Measurements from ENCODE around the gene METTL3.

The METTL3 gene

DNA sequence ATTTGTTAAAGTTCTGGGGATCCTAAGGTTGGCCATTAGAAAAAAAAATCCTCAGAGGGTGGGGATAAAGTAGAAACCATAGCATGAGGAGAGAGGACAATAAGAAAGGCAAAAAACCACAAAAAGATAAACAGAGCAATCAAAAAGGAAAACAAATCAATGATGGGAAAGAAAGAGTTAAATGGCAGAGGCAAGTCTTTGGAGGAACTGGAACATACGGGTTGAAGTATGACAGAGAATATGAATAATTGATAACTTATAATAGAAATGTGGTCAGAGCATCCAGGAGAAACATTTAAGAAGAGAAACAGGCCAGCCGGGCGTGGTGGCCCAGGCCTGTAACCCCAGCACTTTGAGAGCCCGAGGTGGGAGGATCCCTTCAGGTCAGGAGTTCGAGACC, 32.8 kb upstream of the METTL3 start:
- DNase-seq (ENCODE audit: low read depth in 2 of 2), result no peak
- no peak for TF ChIP-seq CTCF (IDR thresholded peaks at IDR 0.05; ENCODE audit: low read depth, low read length)
- no peak overlapping the region for H3K4me3 ChIP-seq (replicated peaks in 1 of 2; ENCODE audit: low read depth in 2 of 2, low read length in 2 of 2)

GRCh38 chr14:21543521-21543960, 32.4 kb upstream of the METTL3 start:
- H3K4me3 ChIP-seq (replicated peaks in 1 of 2; ENCODE audit: low read depth in 2 of 2, low read length in 2 of 2), result no peak overlapping the region
- no peak for DNase-seq (ENCODE audit: low read depth in 2 of 2)
- no peak for TF ChIP-seq CTCF (IDR thresholded peaks at IDR 0.05; ENCODE audit: low read depth, low read length)

DNA sequence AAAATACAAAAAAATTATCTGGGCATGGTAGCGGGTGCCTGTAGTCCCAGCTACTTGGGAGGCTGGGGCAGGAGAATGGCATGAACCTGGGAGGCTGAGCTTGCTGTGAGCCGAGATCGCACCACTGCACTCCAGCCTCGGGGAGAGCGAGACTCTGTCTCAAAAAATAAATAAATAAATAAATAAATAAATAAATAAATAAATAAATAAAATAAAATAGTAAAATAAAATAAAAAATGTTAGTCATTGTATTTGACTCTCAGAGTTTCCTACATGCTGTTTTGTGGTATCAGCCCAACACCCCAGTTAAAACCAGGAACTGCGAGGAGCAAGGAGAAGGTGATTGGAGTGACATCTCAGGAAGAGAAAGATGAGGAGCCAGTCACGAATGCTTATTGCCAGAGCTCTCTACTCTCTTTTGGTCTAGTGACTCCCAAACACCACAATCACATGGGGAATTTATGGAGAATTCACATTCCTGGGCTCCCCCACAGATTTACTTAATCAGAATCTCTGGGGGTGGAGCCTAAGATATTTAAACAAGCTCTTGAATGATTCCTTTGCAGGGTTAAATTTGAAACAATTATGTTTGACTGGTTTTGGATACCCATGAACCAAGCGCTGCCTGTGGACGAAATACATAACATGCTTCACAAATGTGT, 30.4 kb upstream of the METTL3 start:
- no peak overlapping the region for H3K4me3 ChIP-seq (replicated peaks in 1 of 2; ENCODE audit: low read depth in 2 of 2, low read length in 2 of 2)
- DNase-seq (ENCODE audit: low read depth in 2 of 2), result no peak
- no peak for TF ChIP-seq CTCF (IDR thresholded peaks at IDR 0.05; ENCODE audit: low read depth, low read length)

DNA sequence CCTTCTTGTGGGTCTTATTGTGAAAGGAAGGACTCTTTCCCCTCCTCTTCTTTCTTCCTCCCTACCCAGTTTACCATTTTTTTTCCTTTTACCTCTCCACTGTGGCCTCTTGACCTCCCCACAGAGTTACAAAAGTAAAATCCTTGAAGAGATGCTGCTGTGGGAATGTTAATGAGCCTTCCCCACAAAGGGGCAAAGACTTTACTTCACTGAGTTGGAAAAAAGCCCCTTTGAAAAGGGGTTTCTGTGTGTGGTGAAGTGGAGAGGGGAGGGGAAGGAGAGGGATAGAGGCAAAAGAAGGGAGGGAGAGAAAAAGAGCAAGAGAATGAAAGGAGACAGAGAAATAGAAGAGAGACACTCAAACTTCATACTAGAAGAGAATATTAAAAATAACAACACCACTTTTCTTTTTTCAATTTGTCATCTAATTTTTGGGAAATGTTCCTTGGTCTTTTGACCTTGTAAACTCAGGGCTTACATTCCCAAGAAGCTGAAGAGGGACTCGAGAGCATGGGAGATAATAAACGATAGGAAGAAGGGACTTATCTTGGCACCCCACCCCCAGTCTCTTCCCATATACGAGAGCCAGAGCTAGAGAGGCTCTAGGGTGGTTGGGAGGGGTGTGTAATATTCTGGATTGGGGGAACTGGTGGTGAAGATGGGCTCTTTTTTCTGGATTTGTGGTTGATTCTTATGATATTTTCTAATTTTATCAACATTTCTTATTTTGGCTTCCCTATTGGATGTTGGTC, 28.2 kb upstream of the METTL3 start:
- H3K4me3 ChIP-seq (replicated peaks in 1 of 2; ENCODE audit: low read depth in 2 of 2, low read length in 2 of 2), result no peak overlapping the region
- DNase-seq (ENCODE audit: low read depth in 2 of 2), result no peak
- no peak for TF ChIP-seq CTCF (IDR thresholded peaks at IDR 0.05; ENCODE audit: low read depth, low read length)

DNA sequence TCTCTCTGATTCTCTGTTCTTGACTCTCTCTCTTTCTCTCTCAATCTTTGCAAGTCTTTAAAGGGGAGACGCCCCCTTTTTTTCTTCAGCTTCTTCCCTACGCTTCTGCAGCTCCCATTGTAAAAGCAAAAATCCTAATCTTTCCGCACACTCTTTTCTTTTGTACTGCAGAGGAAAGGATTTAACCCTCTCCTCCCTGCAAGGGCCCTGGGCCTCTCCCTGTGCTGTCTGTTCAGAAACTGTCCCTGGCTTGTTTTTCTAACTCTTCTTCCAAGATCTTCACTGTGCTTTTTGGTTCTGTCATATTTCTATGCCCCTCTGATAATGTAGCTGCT, 25.9 kb upstream of the METTL3 start:
- TF ChIP-seq CTCF (IDR thresholded peaks at IDR 0.05; ENCODE audit: low read depth, low read length), result no peak
- no peak overlapping the region for H3K4me3 ChIP-seq (replicated peaks in 1 of 2; ENCODE audit: low read depth in 2 of 2, low read length in 2 of 2)
- no peak for DNase-seq (ENCODE audit: low read depth in 2 of 2)

GRCh38 chr14:21536418-21537089, 25.4 kb upstream of the METTL3 start:
- H3K4me3 ChIP-seq (replicated peaks in 1 of 2; ENCODE audit: low read depth in 2 of 2, low read length in 2 of 2), result peak overlapping the region; percentile 12 to 25
- DNase-seq (ENCODE audit: low read depth in 2 of 2), result no peak
- no peak for TF ChIP-seq CTCF (IDR thresholded peaks at IDR 0.05; ENCODE audit: low read depth, low read length)

Data from cardiac fibroblast (primary cell).